Activated naive CD4-positive, alpha-beta T cell treated with anti-CD3 and anti-CD28 coated beads for 36 hours (primary cell): ENCODE measurements around the gene PCBD1. TPM values are rescaled to one million over a fixed set of nuclear protein-coding genes. Genes with fewer than 3 reads are reported as not detected.
A peak's percentile ranks its signal among the peaks of the same experiment; 100 is the strongest.
"Not testable (repeated sequence)": the region's sequence is repeated elsewhere in the genome, so short reads cannot be mapped to it uniquely, and the experiment has no call there.

Source experiments
- CTCF ChIA-PET: fragments of 350-600 bp; sonication (Branson Sonifier 250); formaldehyde crosslinking; loops from one replicate; lab custom pipeline; 2021; ENCODE audit warnings: antibody characterized with exemption; lab: Charles Lee
- DNase-seq: peaks from one replicate; pipeline ENCODE4 v3.0.0-alpha.2; 2020
- H3K27ac Mint-ChIP-seq: one replicate; pipeline ENCODE4 v1.8.0; 2021; ENCODE audit warnings: mild to moderate bottlenecking, mixed read lengths
- H3K27me3 Mint-ChIP-seq: one replicate; pipeline ENCODE4 v1.8.0; 2021; ENCODE audit warnings: low read depth, mixed read lengths
- H3K36me3 Mint-ChIP-seq: one replicate; pipeline ENCODE4 v1.8.0; 2021; ENCODE audit warnings: low read depth, mixed read lengths
- H3K4me1 Mint-ChIP-seq: one replicate; pipeline ENCODE4 v1.8.0; 2021; ENCODE audit warnings: low read depth, mixed read lengths
- H3K4me3 Mint-ChIP-seq: one replicate; pipeline ENCODE4 v1.8.0; 2021; ENCODE audit warnings: mild to moderate bottlenecking, moderate library complexity, mixed read lengths
- H3K9me3 Mint-ChIP-seq: one replicate; pipeline ENCODE4 v1.8.0; 2021; ENCODE audit warnings: mixed read lengths
- intact Hi-C: fragments of 100-400 bp; cut with micrococcal nuclease; formaldehyde crosslinking; loops from one replicate; pipeline ENCODE4 v1.15.1; 2023
- total RNA-seq, 2 experiments: library from RNA; stranded (reverse); gene quantifications; one replicate each; pipeline ENCODE4 v1.2.3, GENCODE V29; 2021

Gene PCBD1
- total RNA-seq, 2 experiments from 2014 or later, result 33.0 to 37.2 TPM

DNA sequence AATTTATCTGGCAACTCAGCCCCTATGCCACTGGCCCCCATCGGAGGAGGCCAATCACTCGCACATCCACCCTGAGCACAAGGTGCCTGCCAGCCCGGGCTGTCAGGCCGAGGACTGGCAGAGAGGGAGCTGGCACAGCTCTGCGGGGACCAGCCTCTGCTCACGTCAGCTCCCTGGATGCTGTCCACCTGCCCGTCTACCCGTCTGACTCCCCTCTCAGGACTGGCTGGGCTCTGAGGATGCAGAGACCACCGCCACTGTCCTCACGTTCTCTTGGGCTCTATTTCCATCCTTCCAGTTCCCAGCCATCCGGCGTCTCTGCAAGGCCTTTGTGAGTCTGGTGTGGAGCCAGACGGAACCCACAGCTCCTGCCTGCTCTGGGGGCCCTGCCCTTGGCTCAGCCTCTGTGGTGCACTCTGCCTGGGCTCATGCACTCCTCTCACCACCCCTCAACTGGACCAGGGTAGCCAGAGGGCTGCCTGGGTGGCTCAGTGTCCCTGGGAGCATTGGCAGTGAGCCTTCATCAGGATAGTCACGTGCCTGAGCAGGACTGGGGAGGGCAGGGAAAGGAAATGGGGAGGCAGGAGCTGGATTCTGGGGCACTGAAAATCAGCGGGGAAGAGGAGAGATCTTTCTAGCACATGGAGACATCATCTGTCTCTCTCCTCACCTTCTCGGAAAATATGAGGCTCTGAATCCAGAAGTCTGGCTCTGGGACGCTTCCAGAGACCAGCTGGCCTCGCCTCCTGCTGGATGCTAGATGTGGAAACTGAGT, 38.0 kb upstream of the PCBD1 start:
- Mint-ChIP-seq H3K36me3 (no peaks in the 10 kb centered on the region), H3K4me1 (peaks cover 4% of the 10 kb centered on the region), H3K27me3 (no peaks in the 10 kb centered on the region), H3K4me3 (no peak overlapping the region), H3K9me3 (no peaks in the 10 kb centered on the region), H3K27ac (no peak overlapping the region)
- DNase-seq, result no peak
- CTCF ChIA-PET, result interaction anchor here (1.1 to 3.7 kb wide), 6 partner anchors 14 to 289 kb away, joined by 3 to 15 read pairs (median 6); no protein-coding TSS in a partner anchor
- intact Hi-C loops, result no loop called here

DNA sequence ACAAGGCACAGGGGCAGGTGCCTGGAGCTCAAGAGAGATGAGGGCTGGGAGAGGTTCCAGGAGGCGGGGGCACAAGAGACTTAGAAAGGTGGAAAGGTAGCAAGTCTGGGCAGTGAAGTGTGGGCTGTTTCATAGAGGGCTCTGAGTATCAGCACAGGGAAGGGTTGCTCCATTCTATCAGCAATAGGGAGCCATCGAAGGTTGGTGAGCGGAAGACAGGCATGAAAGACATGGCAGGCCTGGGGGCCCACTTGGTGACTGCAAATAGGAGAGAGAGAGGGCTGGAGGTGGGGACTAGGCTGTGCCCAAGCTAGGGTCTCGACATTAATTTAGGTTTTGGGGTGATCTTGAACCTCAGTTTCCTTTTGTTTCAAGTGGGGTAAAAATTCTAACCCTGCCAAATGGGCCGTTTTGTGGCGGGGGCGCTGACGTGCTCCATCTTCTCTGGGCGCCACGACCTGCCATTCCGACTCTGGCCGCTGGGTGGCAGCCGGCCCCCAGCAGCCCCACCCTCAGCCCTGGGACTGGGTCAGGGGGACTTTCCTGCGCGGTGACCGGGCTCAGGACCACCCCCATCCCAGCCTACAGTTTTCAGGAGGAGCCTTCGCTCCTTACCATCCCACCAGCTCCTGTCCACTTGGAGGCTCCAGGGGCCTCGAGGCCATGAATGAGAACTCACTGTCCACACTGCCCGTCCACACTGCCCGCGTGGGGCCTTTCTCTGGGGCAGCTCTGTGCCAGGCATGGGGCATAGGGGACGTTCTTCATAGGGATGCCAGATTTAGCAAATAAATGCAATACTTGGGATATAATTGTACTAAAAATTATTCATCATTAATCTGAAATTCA, 37.2 kb upstream of the PCBD1 start:
- no peak overlapping the region for H3K4me3 Mint-ChIP-seq
- no peaks in the 10 kb centered on the region for H3K27me3 Mint-ChIP-seq
- peak; percentile 60 for DNase-seq
- H3K27ac Mint-ChIP-seq, result peak overlapping the region; percentile 27
- peaks cover 4% of the 10 kb centered on the region for H3K4me1 Mint-ChIP-seq
- no peaks in the 10 kb centered on the region for H3K9me3 Mint-ChIP-seq
- CTCF ChIA-PET, result interaction anchor here (0.6 to 3.7 kb wide), 23 partner anchors 11 to 360 kb away, joined by 3 to 19 read pairs (median 4); no protein-coding TSS in a partner anchor
- H3K36me3 Mint-ChIP-seq, result no peaks in the 10 kb centered on the region
- intact Hi-C loops, result loop anchor here (1.0 kb wide), 2 partner anchors 284 to 360 kb away; no protein-coding TSS in a partner anchor

DNA sequence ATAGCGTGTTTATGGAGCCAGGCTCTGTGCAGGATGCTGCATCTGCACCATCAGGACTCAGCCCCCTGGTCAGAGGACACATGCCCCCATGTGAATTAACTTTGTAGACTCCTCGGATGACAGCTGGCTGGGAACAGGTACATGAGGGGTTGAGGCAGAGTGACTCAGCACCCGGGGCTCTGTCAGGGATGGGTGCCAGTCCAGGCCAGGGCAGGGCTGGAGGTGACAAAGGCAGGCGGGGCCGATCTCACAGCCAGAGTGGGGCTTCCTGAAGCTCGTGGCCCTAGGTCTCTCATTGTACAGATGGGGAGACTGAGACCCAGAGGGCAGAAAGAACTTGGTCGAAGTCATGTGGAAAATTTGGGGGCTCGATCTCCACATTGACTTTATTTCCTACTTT, 35.3 kb upstream of the PCBD1 start:
- CTCF ChIA-PET, result interaction anchor here (1.1 to 3.7 kb wide), 8 partner anchors 14 to 362 kb away, joined by 3 to 19 read pairs (median 10); no protein-coding TSS in a partner anchor
- peaks cover 4% of the 10 kb centered on the region for H3K4me1 Mint-ChIP-seq
- no peak overlapping the region for H3K4me3 Mint-ChIP-seq
- H3K36me3 Mint-ChIP-seq, result no peaks in the 10 kb centered on the region
- no peaks in the 10 kb centered on the region for H3K9me3 Mint-ChIP-seq
- H3K27me3 Mint-ChIP-seq, result no peaks in the 10 kb centered on the region
- intact Hi-C loops, result no loop called here
- DNase-seq, result no peak
- no peak overlapping the region for H3K27ac Mint-ChIP-seq

DNA sequence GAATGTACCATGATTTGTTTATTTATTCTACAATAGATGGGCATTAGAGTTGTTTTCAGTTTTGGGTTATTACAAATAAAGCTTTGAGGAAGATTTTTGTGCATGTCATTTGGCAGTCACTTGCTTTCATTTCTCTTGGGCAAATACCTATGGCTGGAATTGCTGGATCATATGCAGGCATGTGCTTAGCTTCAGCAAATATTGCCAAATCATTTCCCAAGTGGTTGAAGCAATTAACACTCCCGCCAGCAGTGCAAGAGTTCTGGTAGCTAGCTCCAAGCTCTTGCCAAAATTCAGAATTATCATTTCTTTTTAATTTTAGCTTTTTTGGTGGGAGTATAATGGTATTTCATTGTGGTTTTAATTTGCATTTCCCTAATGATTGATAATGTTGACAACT, 32.9 kb upstream of the PCBD1 start:
- peaks cover 2% of the 10 kb centered on the region for H3K27me3 Mint-ChIP-seq
- H3K36me3 Mint-ChIP-seq, result no peaks in the 10 kb centered on the region
- intact Hi-C loops, result no loop called here
- H3K9me3 Mint-ChIP-seq, result no peaks in the 10 kb centered on the region
- peaks cover 4% of the 10 kb centered on the region for H3K4me1 Mint-ChIP-seq
- no peak overlapping the region for H3K4me3 Mint-ChIP-seq
- H3K27ac Mint-ChIP-seq, result no peak overlapping the region
- DNase-seq, result no peak
- CTCF ChIA-PET, result interaction anchor here (1.1 to 1.3 kb wide), 2 partner anchors 18 to 287 kb away, joined by 4 read pairs; no protein-coding TSS in a partner anchor

DNA sequence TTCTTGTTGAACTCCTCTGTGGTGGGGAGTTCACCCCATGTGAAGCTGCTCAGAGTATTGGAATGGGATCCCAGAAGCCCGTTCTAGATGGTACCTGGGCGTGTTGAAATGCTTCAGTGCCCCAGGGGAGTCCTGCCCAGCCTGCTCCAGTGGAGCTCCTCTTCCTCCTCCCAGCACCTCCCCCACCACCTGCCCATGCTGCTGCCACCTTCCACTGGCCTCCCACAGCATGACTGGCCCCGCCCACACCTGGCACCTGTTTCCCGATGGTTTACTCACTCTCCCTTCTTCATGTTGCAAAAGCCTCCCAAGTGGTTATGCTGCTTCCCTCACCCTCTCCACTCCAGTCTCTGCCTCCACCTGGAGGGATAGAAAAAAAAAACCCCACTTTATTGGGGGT, 32.2 kb upstream of the PCBD1 start:
- CTCF ChIA-PET, result interaction anchor here (1.1 kb wide), 1 partner anchor 17 kb away, joined by 4 read pairs; no protein-coding TSS in a partner anchor
- intact Hi-C loops, result no loop called here

DNA sequence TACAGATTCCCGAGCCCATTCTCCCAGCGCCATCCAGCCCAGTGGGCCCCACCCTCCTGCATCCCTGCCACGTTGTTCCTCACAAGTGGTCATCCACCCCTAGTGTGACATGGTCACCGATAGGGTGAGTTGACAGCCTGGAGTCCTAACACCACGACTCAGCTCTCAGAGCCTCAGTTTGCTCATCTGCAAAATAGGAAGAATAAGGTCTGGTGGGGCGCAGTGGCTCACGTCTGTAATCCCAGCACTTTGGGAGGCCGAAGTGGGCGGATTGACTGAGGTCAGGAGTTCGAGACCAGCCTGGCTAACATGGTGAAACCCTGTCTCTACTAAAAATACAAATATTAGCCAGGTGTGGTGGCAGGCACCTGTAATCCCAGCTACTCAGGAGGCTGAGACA, 31.5 kb upstream of the PCBD1 start:
- CTCF ChIA-PET, H3K36me3 Mint-ChIP-seq, H3K4me1 Mint-ChIP-seq, H3K9me3 Mint-ChIP-seq, H3K27me3 Mint-ChIP-seq, H3K4me3 Mint-ChIP-seq, H3K27ac Mint-ChIP-seq, DNase-seq, intact Hi-C loops: not testable (repeated sequence)

More for the DNA sequence above, 32.2 kb upstream of the PCBD1 start:
- peaks cover 4% of the 10 kb centered on the region for H3K4me1 Mint-ChIP-seq
- no peak for DNase-seq
- no peak overlapping the region for H3K4me3 Mint-ChIP-seq
- H3K9me3 Mint-ChIP-seq, result no peaks in the 10 kb centered on the region
- no peaks in the 10 kb centered on the region for H3K36me3 Mint-ChIP-seq
- H3K27me3 Mint-ChIP-seq, result peaks cover 2% of the 10 kb centered on the region
- no peak overlapping the region for H3K27ac Mint-ChIP-seq

DNA sequence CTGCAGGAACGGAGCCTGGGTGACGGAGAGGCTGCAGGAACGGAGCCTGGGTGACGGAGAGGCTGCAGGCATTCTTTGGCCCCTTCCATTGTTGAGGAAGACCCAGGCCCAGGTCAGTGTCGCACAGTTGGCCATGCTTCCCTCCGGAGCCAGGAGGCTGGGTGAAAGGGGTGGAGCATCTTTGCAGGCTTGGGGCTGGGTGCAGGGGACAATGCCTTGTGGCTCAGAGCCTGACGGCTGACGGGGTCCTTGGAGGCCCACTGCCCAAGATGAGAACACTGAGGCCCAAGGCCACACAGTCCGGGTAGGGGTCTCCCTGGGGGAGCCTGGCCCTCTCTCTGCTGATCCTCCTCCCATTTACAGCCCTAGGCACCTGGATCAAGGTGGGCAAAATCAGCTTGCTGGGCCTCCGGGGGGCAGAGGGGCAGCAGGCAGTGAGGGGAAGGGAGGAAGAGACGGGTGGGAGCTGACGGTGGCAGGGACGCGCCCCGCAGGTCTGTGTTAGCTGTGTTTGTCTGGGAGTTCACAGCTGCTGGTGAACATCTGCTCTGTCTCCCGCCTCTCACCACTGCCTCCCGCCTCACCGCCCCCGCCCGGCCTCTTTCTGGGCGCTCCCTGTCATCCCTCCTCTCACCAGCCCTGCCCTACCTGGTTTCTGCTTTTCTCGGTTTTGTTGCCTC, 30.6 kb upstream of the PCBD1 start:
- no peak for DNase-seq
- Mint-ChIP-seq H3K36me3 (no peaks in the 10 kb centered on the region), H3K4me3 (no peak overlapping the region), H3K27ac (no peak overlapping the region), H3K9me3 (no peaks in the 10 kb centered on the region), H3K4me1 (no peaks in the 10 kb centered on the region), H3K27me3 (peaks cover 4% of the 10 kb centered on the region)
- intact Hi-C loops, result no loop called here
- CTCF ChIA-PET, result no interaction called here

DNA sequence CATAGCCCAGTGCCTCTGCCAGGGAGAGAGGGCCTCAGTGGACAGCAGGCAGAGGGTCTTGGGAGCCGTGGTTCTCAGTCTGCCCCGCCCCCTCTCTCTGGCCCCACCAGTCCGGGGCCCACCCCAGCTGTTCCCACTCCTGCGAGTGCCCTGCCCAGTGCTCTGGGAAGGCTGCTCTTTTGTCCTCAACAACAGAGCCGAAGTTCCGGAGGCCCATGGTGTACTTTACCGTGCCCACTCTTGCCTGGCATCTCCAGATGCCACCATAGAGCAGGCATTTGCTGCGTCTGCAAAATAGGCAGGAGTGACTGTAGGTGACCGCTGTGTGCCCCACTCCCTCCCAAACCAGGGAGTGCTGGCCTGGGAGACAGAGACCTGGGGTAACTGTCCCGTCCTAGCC, 29.3 kb upstream of the PCBD1 start:
- Mint-ChIP-seq H3K4me1 (no peaks in the 10 kb centered on the region), H3K4me3 (no peak overlapping the region), H3K27me3 (peaks cover 4% of the 10 kb centered on the region), H3K9me3 (no peaks in the 10 kb centered on the region), H3K27ac (no peak overlapping the region), H3K36me3 (no peaks in the 10 kb centered on the region)
- no peak for DNase-seq
- CTCF ChIA-PET, result no interaction called here
- intact Hi-C loops, result no loop called here

DNA sequence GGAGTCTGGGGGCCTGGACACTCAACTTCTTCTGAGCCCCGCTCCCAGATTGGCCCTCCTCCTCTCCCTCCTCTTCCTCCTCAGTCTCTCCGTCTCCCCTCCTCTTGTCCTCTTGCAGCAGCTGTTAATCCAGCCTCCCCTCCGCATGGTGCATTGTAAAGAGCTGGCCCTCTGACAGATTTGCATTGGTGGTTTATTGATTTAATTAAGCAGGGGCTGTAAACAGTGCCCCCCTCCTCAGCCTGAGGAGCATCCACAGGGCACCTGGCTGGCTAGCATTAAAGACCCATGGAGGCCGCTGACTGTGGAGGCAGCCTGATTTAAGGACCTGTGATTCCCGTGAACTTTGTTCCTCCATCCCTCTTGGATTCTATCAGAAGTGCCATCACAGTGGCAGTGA, 28.9 kb upstream of the PCBD1 start:
- Mint-ChIP-seq H3K4me3 (no peak overlapping the region), H3K27ac (no peak overlapping the region), H3K36me3 (no peaks in the 10 kb centered on the region), H3K9me3 (no peaks in the 10 kb centered on the region), H3K4me1 (no peaks in the 10 kb centered on the region), H3K27me3 (peaks cover 4% of the 10 kb centered on the region)
- CTCF ChIA-PET, result no interaction called here
- intact Hi-C loops, result no loop called here
- no peak for DNase-seq

DNA sequence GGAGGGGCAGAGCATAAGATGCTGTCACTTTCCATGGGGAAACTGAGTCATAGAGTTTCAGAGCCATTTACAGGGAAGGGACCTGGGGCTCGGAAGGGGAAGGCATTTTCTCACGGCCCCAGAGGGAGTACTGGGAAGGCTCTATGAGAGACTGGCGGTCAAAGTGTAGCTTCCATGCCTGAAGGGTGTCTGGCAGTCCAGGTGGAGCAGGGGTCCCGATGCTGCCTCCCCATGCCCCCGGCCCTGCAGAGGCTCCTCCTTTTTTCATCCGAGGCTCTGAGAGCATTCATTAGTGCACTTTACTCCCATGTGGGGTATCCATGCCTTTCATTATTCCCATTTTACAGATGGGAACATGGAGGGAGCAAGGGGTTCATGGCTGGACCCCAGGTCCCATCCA, 27.9 kb upstream of the PCBD1 start:
- Mint-ChIP-seq H3K36me3 (no peaks in the 10 kb centered on the region), H3K9me3 (peaks cover 3% of the 10 kb centered on the region), H3K4me3 (no peak overlapping the region), H3K27ac (no peak overlapping the region), H3K27me3 (peaks cover 4% of the 10 kb centered on the region), H3K4me1 (no peaks in the 10 kb centered on the region)
- DNase-seq, result no peak
- intact Hi-C loops, result no loop called here
- CTCF ChIA-PET, result no interaction called here

DNA sequence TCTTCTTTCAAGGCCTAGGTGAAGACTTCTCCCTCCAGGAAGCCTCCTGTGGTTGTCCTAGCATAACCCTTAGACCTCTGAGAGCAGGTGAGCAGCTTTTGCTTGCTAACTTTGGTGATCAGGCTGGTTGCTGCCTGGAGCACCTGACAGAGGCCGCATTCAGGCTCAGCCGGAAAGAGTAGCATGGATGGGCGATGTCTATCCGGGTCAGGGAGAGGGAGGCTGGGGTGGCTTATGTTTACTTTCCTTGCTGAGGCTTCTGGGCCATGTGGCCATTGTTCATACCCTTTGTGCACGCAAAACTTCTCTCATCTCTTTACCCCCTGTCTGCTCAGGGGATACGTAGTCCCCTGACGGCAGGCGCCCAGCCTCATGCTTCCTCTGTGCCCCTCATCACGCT, 27.4 kb upstream of the PCBD1 start:
- H3K4me1 Mint-ChIP-seq, result no peaks in the 10 kb centered on the region
- H3K27ac Mint-ChIP-seq, result no peak overlapping the region
- no peaks in the 10 kb centered on the region for H3K36me3 Mint-ChIP-seq
- no peak overlapping the region for H3K4me3 Mint-ChIP-seq
- intact Hi-C loops, result no loop called here
- no peak for DNase-seq
- CTCF ChIA-PET, result no interaction called here
- H3K9me3 Mint-ChIP-seq, result peaks cover 3% of the 10 kb centered on the region
- peaks cover 4% of the 10 kb centered on the region for H3K27me3 Mint-ChIP-seq

DNA sequence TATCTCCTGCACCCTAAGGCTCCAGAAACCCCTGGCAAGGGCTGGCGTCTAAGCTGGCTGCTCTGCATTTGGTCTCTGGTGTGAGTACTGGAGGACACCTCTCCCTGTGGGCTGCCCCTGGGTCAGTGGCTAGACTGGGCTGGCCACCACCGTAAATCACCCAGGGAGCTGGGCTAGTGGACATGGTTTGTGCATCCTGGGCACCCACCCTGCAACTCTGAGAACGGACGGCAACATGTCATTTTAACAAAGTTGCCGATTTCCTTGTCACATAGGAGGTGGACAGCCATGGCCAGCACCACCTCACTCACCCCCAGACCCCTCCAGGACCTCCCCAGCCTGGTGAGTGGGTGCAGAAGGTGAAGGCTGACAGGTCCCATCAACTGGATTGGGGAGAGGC, 26.8 kb upstream of the PCBD1 start:
- intact Hi-C loops, result no loop called here
- DNase-seq, result no peak
- peaks cover 3% of the 10 kb centered on the region for H3K9me3 Mint-ChIP-seq
- no peaks in the 10 kb centered on the region for H3K36me3 Mint-ChIP-seq
- H3K4me1 Mint-ChIP-seq, result no peaks in the 10 kb centered on the region
- H3K27me3 Mint-ChIP-seq, result peaks cover 4% of the 10 kb centered on the region
- CTCF ChIA-PET, result no interaction called here
- no peak overlapping the region for H3K4me3 Mint-ChIP-seq
- H3K27ac Mint-ChIP-seq, result no peak overlapping the region
